ENCODE results near the gene LGALS12. TPM values are rescaled to one million over a fixed set of nuclear protein-coding genes. Genes with fewer than 3 reads are reported as not detected.

Gene LGALS12
- total and polyA plus RNA-seq, 2 of the 13 experiments (the other 11 are each of a cell fraction or from before 2014, with no cell fraction given), result not detected

GRCh38 chr11:63478896-63479295, 27.0 kb upstream of the LGALS12 start:
- H3K4me3 ChIP-seq (replicated peaks in 1 of 3; ENCODE audit: insufficient read depth in 1 of 3, low read depth in 2 of 3, low read length in 3 of 3), result no peak overlapping the region
- no peaks in the 10 kb centered on the region for H3K36me3 ChIP-seq (replicated peaks in 1 of 2; ENCODE audit: control insufficient read depth in 1 of 2, insufficient read depth in 2 of 2, low read length in 2 of 2)
- no peaks in the 10 kb centered on the region for H4K20me1 ChIP-seq (ENCODE audit: insufficient read depth, low read length)
- intact Hi-C loops (cut with micrococcal nuclease; ENCODE audit: unreplicated experiment), result loop anchor here (1.0 to 5.0 kb wide), 3 partner anchors 29 to 258 kb away; no protein-coding TSS in a partner anchor
- H3K9me3 ChIP-seq (ENCODE audit: low read length), result peaks cover 11% of the 10 kb centered on the region
- no peak overlapping the region for H3K27ac ChIP-seq (ENCODE audit: extremely low read length, insufficient read depth, low read length)
- H3K79me2 ChIP-seq (ENCODE audit: insufficient read depth, low read length), result no peaks in the 10 kb centered on the region
- H3K9ac ChIP-seq (ENCODE audit: insufficient read depth, low read depth, low read length), result no peak overlapping the region
- 14% methylated on average over 5 of the region's 5 CpGs for WGBS (ENCODE audit: low lambda C conversion rate)
- H3K4me1 ChIP-seq (ENCODE audit: insufficient read depth, low read length), result no peaks in the 10 kb centered on the region
- in situ Hi-C loops (cut with HindIII; ENCODE audit: extremely low pct_ligation_motif_present, low pct_unique_long_range_greater_than_20kb), result loop anchor here (5.0 to 25.0 kb wide), 2 partner anchors 158 to 258 kb away; no protein-coding TSS in a partner anchor
- H3K4me2 ChIP-seq (ENCODE audit: low read depth, low read length), result no peak overlapping the region
- H3K27me3 ChIP-seq (ENCODE audit: control insufficient read depth in 1 of 2, insufficient read depth in 2 of 2, low read length in 2 of 2), result no peaks in the 10 kb centered on the region
- DNase-seq (ENCODE audit: low spot score) (peak; percentile 61), FAIRE-seq (peak; percentile 69), ATAC-seq (peak; percentile 71)
- BruUV-seq (replicated peaks), result no TSS peak
- CTCF ChIA-PET (ENCODE audit: low intra/inter-chr PET ratio, low total read pairs), result interaction anchor here (1.1 to 4.7 kb wide), 5 partner anchors 29 to 350 kb away, joined by 3 to 45 read pairs (median 8); no protein-coding TSS in a partner anchor
- H2AFZ ChIP-seq (ENCODE audit: low read length), result no peak overlapping the region
- POLR2A ChIA-PET, result interaction anchor here (1.2 kb wide), 1 partner anchor 289 kb away, joined by 3 read pairs; no protein-coding TSS in a partner anchor
- TF ChIP-seq ZNF335 (CRISPR knock-in tag; IDR thresholded peaks at IDR 0.05), result no peak
- 0 out of 2 replicates have a peak, but pooled peaks have one; percentile 7 for TF ChIP-seq CEBPG (CRISPR knock-in tag; IDR thresholded peaks at IDR 0.05)
- TF ChIP-seq, protein P1, sequence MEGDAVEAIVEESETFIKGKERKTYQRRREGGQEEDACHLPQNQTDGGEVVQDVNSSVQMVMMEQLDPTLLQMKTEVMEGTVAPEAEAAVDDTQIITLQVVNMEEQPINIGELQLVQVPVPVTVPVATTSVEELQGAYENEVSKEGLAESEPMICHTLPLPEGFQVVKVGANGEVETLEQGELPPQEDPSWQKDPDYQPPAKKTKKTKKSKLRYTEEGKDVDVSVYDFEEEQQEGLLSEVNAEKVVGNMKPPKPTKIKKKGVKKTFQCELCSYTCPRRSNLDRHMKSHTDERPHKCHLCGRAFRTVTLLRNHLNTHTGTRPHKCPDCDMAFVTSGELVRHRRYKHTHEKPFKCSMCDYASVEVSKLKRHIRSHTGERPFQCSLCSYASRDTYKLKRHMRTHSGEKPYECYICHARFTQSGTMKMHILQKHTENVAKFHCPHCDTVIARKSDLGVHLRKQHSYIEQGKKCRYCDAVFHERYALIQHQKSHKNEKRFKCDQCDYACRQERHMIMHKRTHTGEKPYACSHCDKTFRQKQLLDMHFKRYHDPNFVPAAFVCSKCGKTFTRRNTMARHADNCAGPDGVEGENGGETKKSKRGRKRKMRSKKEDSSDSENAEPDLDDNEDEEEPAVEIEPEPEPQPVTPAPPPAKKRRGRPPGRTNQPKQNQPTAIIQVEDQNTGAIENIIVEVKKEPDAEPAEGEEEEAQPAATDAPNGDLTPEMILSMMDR (CRISPR knock-in tag; IDR thresholded peaks at IDR 0.05), result peak; percentile 92
- TF ChIP-seq KLF9 (CRISPR knock-in tag; IDR thresholded peaks at IDR 0.05; ENCODE audit: low read depth), result no peak
- TF ChIP-seq ZNF747 (CRISPR knock-in tag; IDR thresholded peaks at IDR 0.05; ENCODE audit: borderline replicate concordance), result no peak
- TF ChIP-seq ZNF468 (CRISPR knock-in tag; IDR thresholded peaks at IDR 0.05), result no peak
- peak; percentile 85 for TF ChIP-seq RAD21 (CRISPR knock-in tag; IDR thresholded peaks at IDR 0.05)
- no peak for TF ChIP-seq PHF21A (CRISPR knock-in tag; IDR thresholded peaks at IDR 0.05)
- 0 out of 4 replicates have a peak, but pooled peaks of 1 of the 2 experiments have one; percentile 47 for TF ChIP-seq KLF16 (CRISPR knock-in tag; IDR thresholded peaks at IDR 0.05)
- TF ChIP-seq ZNF430 (CRISPR knock-in tag; IDR thresholded peaks at IDR 0.05), result no peak
- no peak for TF ChIP-seq REPIN1 (CRISPR knock-in tag; IDR thresholded peaks at IDR 0.05; ENCODE audit: borderline replicate concordance, low read depth)
- no peak for TF ChIP-seq ZNF446 (CRISPR knock-in tag; IDR thresholded peaks at IDR 0.05)
- no peak for TF ChIP-seq KDM5A (IDR thresholded peaks at IDR 0.05; ENCODE audit: borderline replicate concordance, low read length)
- TF ChIP-seq, protein P2, sequence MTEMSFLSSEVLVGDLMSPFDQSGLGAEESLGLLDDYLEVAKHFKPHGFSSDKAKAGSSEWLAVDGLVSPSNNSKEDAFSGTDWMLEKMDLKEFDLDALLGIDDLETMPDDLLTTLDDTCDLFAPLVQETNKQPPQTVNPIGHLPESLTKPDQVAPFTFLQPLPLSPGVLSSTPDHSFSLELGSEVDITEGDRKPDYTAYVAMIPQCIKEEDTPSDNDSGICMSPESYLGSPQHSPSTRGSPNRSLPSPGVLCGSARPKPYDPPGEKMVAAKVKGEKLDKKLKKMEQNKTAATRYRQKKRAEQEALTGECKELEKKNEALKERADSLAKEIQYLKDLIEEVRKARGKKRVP (CRISPR knock-in tag; IDR thresholded peaks at IDR 0.05), result no peak
- TF ChIP-seq HES4 (CRISPR knock-in tag; IDR thresholded peaks at IDR 0.05; ENCODE audit: borderline replicate concordance), result no peak
- TF ChIP-seq TCF7L2 (IDR thresholded peaks at IDR 0.05; ENCODE audit: low read depth, low read length), result no peak
- peak; percentile 43 for TF ChIP-seq TEAD3 (CRISPR knock-in tag; optimal IDR thresholded peaks at IDR 0.05; ENCODE audit: borderline replicate concordance)
- TF ChIP-seq, protein P3, sequence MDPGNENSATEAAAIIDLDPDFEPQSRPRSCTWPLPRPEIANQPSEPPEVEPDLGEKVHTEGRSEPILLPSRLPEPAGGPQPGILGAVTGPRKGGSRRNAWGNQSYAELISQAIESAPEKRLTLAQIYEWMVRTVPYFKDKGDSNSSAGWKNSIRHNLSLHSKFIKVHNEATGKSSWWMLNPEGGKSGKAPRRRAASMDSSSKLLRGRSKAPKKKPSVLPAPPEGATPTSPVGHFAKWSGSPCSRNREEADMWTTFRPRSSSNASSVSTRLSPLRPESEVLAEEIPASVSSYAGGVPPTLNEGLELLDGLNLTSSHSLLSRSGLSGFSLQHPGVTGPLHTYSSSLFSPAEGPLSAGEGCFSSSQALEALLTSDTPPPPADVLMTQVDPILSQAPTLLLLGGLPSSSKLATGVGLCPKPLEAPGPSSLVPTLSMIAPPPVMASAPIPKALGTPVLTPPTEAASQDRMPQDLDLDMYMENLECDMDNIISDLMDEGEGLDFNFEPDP (CRISPR knock-in tag; conservative IDR thresholded peaks at IDR 0.05), result no peak
- no peak for TF ChIP-seq SALL1 (CRISPR knock-in tag; IDR thresholded peaks at IDR 0.05)
